HG03064 (cell line): Measurements from ENCODE around the gene FBXO2.
"Not testable (repeated sequence)": the region's sequence is repeated elsewhere in the genome, so short reads cannot be mapped to it uniquely, and the experiment has no call there.

Source experiments
- ATAC-seq: cut with Tn5 transposase; IDR thresholded peaks from one replicate; pipeline ENCODE4 v1.9.1; 2021; ENCODE audit warnings: low read depth; ENCODE audit not compliant: unreplicated experiment

The FBXO2 gene

GRCh38 chr1:11654939-11655808 is 945 bp upstream of the FBXO2 start:
- ATAC-seq, result no peak

- no peak for ATAC-seq
Measured at GRCh38 chr1:11653861-11654136, 430 bp downstream of the FBXO2 start.

- no peak for ATAC-seq
Measured at GRCh38 chr1:11653101-11653860, 948 bp downstream of the FBXO2 start.

GRCh38 chr1:11652203-11652780 is 1.9 kb downstream of the FBXO2 start:
- no peak for ATAC-seq

- no peak for ATAC-seq
Measured at GRCh38 chr1:11651017-11651416, 3.2 kb downstream of the FBXO2 start.

- no peak for ATAC-seq
Measured at GRCh38 chr1:11650331-11650991, 3.8 kb downstream of the FBXO2 start.

GRCh38 chr1:11649624-11650330 is 4.5 kb downstream of the FBXO2 start:
- ATAC-seq, result no peak

GRCh38 chr1:11649237-11649623 is 5.0 kb downstream of the FBXO2 start:
- ATAC-seq, result no peak

GRCh38 chr1:11648732-11649158 is 5.5 kb downstream of the FBXO2 start:
- no peak for ATAC-seq

- no peak for ATAC-seq
Measured at GRCh38 chr1:11648039-11648438, 6.2 kb downstream of the FBXO2 start.

GRCh38 chr1:11647333-11647732 is 6.9 kb downstream of the FBXO2 start:
- ATAC-seq, result no peak

- ATAC-seq, result no peak
Measured at GRCh38 chr1:11646317-11646716, 7.9 kb downstream of the FBXO2 start.

GRCh38 chr1:11645670-11646265 is 8.5 kb downstream of the FBXO2 start:
- ATAC-seq, result no peak

- ATAC-seq, result no peak
Measured at GRCh38 chr1:11645270-11645669, 9.0 kb downstream of the FBXO2 start.

- no peak for ATAC-seq
Measured at GRCh38 chr1:11643782-11644181, 10.4 kb downstream of the FBXO2 start.

GRCh38 chr1:11642418-11643017 is 11.7 kb downstream of the FBXO2 start:
- ATAC-seq, result not testable (repeated sequence)

GRCh38 chr1:11641776-11642305 is 12.4 kb downstream of the FBXO2 start:
- ATAC-seq, result no peak

GRCh38 chr1:11640944-11641343 is 13.3 kb downstream of the FBXO2 start:
- no peak for ATAC-seq

- ATAC-seq, result no peak
Measured at GRCh38 chr1:11640101-11640500, 14.1 kb downstream of the FBXO2 start.
